ENCODE results near the gene OS9.

OS9 gene

GRCh38 chr12:57726884-57727757 lies 33.2 kb downstream of the OS9 start:
- peak overlapping the region; percentile 88 for H3K27ac ChIP-seq
- TF ChIP-seq, protein P1, sequence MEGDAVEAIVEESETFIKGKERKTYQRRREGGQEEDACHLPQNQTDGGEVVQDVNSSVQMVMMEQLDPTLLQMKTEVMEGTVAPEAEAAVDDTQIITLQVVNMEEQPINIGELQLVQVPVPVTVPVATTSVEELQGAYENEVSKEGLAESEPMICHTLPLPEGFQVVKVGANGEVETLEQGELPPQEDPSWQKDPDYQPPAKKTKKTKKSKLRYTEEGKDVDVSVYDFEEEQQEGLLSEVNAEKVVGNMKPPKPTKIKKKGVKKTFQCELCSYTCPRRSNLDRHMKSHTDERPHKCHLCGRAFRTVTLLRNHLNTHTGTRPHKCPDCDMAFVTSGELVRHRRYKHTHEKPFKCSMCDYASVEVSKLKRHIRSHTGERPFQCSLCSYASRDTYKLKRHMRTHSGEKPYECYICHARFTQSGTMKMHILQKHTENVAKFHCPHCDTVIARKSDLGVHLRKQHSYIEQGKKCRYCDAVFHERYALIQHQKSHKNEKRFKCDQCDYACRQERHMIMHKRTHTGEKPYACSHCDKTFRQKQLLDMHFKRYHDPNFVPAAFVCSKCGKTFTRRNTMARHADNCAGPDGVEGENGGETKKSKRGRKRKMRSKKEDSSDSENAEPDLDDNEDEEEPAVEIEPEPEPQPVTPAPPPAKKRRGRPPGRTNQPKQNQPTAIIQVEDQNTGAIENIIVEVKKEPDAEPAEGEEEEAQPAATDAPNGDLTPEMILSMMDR (conservative IDR thresholded peaks at IDR 0.05) = peak; percentile 10; the same call in 1 of the 2 replicates

- TF ChIP-seq, protein P1 (conservative IDR thresholded peaks at IDR 0.05) = no peak
- H3K27ac ChIP-seq = peak overlapping the region; percentile 88
Measured at GRCh38 chr12:57727758-57728395, 33.9 kb downstream of the OS9 start.

- no peak overlapping the region for H3K27ac ChIP-seq
- TF ChIP-seq, protein P1 (conservative IDR thresholded peaks at IDR 0.05) = no peak
Measured at GRCh38 chr12:57729321-57729844, 35.5 kb downstream of the OS9 start.

DNA sequence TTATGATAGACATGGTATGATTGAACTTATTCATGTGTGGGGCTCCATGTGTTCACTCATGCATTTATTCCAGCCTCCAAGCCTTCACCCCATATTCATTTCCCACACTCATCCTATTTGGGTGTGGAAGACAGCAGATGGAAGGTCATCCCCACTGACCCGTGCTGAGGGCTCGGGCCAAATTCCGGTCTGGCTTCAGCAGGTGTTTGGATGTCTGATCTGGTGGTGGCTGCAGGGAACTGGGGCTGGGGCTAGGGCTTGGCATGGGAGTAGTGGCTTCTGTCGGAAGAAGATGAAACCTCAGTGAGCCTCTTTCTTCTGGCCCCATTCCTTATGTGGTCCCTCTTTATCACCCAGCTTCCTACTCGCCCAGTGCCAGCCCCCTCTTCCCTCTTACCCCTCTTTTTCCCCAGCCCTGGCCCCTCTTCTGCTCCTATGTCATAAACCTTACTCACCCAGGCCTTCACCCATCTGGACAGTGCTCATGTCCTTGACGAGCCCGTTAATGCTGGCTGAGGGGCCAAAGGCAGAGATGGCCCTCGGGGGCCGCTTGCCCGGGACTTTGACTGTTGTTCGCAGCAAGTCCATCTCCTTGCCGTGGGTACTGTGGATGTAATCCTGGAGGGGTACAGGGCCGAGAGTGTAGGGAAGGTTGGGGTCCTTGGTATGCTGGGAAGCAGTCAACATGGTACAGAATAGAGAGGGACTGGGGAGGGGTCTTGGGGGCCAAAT lies 36.6 kb downstream of the OS9 start:
- no peak overlapping the region for H3K27ac ChIP-seq
- TF ChIP-seq, protein P1 (conservative IDR thresholded peaks at IDR 0.05) = no peak

GRCh38 chr12:57731411-57732080 lies 37.6 kb downstream of the OS9 start:
- H3K27ac ChIP-seq = no peak overlapping the region
- TF ChIP-seq, protein P1 (conservative IDR thresholded peaks at IDR 0.05) = no peak

DNA sequence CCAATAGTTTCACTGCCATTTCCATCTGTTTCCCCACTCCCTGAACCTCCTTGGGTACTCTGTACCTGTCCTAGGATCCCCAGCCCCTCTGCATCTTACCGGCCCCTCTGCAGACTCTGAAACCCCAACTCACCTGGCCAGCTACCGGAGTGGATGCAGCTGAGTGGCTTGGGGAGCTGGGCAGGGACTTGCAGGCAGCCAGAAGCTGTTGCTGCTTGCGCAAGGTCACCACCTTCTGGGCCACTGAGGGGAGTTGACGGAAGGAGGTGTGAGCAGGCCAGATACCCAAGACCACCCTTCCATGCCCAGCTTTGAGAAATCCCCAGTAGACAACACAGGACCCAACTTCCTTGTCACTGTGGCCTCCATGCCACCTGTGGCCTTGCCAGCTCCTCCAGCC lies 38.3 kb downstream of the OS9 start:
- TF ChIP-seq, protein P1 (conservative IDR thresholded peaks at IDR 0.05) = no peak
- H3K27ac ChIP-seq = no peak overlapping the region

Measured in VCaP (cell line).